Measurements from ENCODE around the gene GAST. TPM values are rescaled to one million over a fixed set of nuclear protein-coding genes. Genes with fewer than 3 reads are reported as not detected.

Gene GAST
- total and polyA plus RNA-seq, 2 of the 13 experiments (the other 11 are each of a cell fraction or from before 2014, with no cell fraction given), result 0.32 to 0.42 TPM

GRCh38 chr17:41667280-41668041 lies 44.7 kb upstream of the GAST start:
- no peak for FAIRE-seq
- POLR2A ChIA-PET, result interaction anchor here (0.9 to 6.3 kb wide), 3 partner anchors 9 to 22 kb away, joined by 3 to 102 read pairs (median 21); partner anchors contain the start of gene EIF1
- 17% methylated on average over 21 of the region's 23 CpGs for WGBS (ENCODE audit: low lambda C conversion rate)
- DNase-seq (ENCODE audit: low spot score), result no peak
- Histone ChIP-seq H3K36me3 (replicated peaks in 1 of 2; ENCODE audit: control insufficient read depth in 1 of 2, insufficient read depth in 2 of 2, low read length in 2 of 2) (no peaks in the 10 kb centered on the region), H3K9me3 (ENCODE audit: low read length) (no peaks in the 10 kb centered on the region), H2AFZ (ENCODE audit: low read length) (peak overlapping the region; percentile 92), H3K27ac (ENCODE audit: extremely low read length, insufficient read depth, low read length) (no peak overlapping the region), H3K9ac (ENCODE audit: insufficient read depth, low read depth, low read length) (peak overlapping the region; percentile 59), H4K20me1 (ENCODE audit: insufficient read depth, low read length) (no peaks in the 10 kb centered on the region), H3K4me2 (ENCODE audit: low read depth, low read length) (peak overlapping the region; percentile 100), H3K4me3 (replicated peaks in 1 of 3; ENCODE audit: insufficient read depth in 1 of 3, low read depth in 2 of 3, low read length in 3 of 3) (peak overlapping the region; percentile 54 to 80 (median 55)), H3K4me1 (ENCODE audit: insufficient read depth, low read length) (peaks cover 47% of the 10 kb centered on the region), H3K79me2 (ENCODE audit: insufficient read depth, low read length) (no peaks in the 10 kb centered on the region), H3K27me3 (ENCODE audit: control insufficient read depth in 1 of 2, insufficient read depth in 2 of 2, low read length in 2 of 2) (peaks cover 0 to 16% of the 10 kb centered on the region in 2 experiments; a peak in 2 of 5 replicates)
- peak; percentile 25 for ATAC-seq
- in situ Hi-C loops (cut with HindIII; ENCODE audit: extremely low pct_ligation_motif_present, low pct_unique_long_range_greater_than_20kb), result no loop called here
- intact Hi-C loops (cut with micrococcal nuclease; ENCODE audit: unreplicated experiment), result loop anchor here (1.0 to 10.0 kb wide), 5 partner anchors 19 to 1053 kb away; no protein-coding TSS in a partner anchor
- CTCF ChIA-PET (ENCODE audit: low intra/inter-chr PET ratio, low total read pairs), result interaction anchor here (0.9 to 8.5 kb wide), 8 partner anchors 9 to 864 kb away, joined by 3 to 242 read pairs (median 4); partner anchors contain the start of gene EIF1
- BruUV-seq (replicated peaks), result no TSS peak
- TF ChIP-seq, protein P1, sequence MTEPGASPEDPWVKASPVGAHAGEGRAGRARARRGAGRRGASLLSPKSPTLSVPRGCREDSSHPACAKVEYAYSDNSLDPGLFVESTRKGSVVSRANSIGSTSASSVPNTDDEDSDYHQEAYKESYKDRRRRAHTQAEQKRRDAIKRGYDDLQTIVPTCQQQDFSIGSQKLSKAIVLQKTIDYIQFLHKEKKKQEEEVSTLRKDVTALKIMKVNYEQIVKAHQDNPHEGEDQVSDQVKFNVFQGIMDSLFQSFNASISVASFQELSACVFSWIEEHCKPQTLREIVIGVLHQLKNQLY (CRISPR knock-in tag; IDR thresholded peaks at IDR 0.05), result no peak
- TF ChIP-seq TMF1 (CRISPR knock-in tag; IDR thresholded peaks at IDR 0.05; ENCODE audit: low read depth), result no peak
- TF ChIP-seq ZNF317 (CRISPR knock-in tag; IDR thresholded peaks at IDR 0.05), result 0 out of 2 replicates have a peak, but pooled peaks have one; percentile 3
- TF ChIP-seq MXD4 (CRISPR knock-in tag; IDR thresholded peaks at IDR 0.05), result no peak
- no peak; the same call in 1 of the 2 replicates for TF ChIP-seq GLI4 (CRISPR knock-in tag; IDR thresholded peaks at IDR 0.05; ENCODE audit: borderline replicate concordance)
- no peak for TF ChIP-seq BRCA1 (CRISPR knock-in tag; IDR thresholded peaks at IDR 0.05)
- no peak for TF ChIP-seq NAIF1 (CRISPR knock-in tag; IDR thresholded peaks at IDR 0.05; ENCODE audit: borderline replicate concordance)
- no peak for TF ChIP-seq CBX2 (IDR thresholded peaks at IDR 0.05; ENCODE audit: low read depth, low read length)
- no peak for TF ChIP-seq CBX2 (CRISPR knock-in tag; IDR thresholded peaks at IDR 0.05; ENCODE audit: low read depth)
- TF ChIP-seq RFX5 (IDR thresholded peaks at IDR 0.05; ENCODE audit: low read depth, low read length), result no peak
- TF ChIP-seq, protein P2, sequence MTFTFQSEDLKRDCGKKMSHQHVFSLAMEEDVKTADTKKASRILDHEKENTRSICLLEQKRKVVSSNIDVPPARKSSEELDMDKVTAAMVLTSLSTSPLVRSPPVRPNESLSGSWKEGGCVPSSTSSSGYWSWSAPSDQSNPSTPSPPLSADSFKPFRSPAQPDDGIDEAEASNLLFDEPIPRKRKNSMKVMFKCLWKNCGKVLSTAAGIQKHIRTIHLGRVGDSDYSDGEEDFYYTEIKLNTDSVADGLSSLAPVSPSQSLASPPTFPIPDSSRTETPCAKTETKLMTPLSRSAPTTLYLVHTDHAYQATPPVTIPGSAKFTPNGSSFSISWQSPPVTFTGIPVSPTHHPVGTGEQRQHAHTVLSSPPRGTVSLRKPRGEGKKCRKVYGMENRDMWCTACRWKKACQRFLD (CRISPR knock-in tag; IDR thresholded peaks at IDR 0.05; ENCODE audit: borderline replicate concordance), result no peak
- no peak for TF ChIP-seq ZNF263 (CRISPR knock-in tag; IDR thresholded peaks at IDR 0.05)
- TF ChIP-seq ZNF720 (CRISPR knock-in tag; IDR thresholded peaks at IDR 0.05), result no peak
- 0 out of 2 replicates have a peak, but pooled peaks have one; percentile 37 for TF ChIP-seq IKZF5 (CRISPR knock-in tag; IDR thresholded peaks at IDR 0.05)
- peak; percentile 92; the same call in 1 of the 2 replicates for TF ChIP-seq SALL2 (CRISPR knock-in tag; IDR thresholded peaks at IDR 0.05)
- no peak for TF ChIP-seq CHCHD3 (CRISPR knock-in tag; IDR thresholded peaks at IDR 0.05)
- no peak; the same call in none of the 2 replicates for TF ChIP-seq ZBTB4 (CRISPR knock-in tag; IDR thresholded peaks at IDR 0.05; ENCODE audit: borderline replicate concordance)

All from HepG2 (cell line).